Stimulated activated CD4-positive, alpha-beta T cell treated with anti-CD3 and anti-CD28 coated beads, Interleukin-4, amount 100 ng/mL, for 1 hour (primary cell): ENCODE data around the gene KXD1.

ENCODE experiments used
- DNase-seq: peaks from one replicate; pipeline ENCODE4 v3.0.0-alpha.2; 2020

The KXD1 gene

GRCh38 chr19:18603958-18604819, 46.5 kb downstream of the KXD1 start:
- no peak for DNase-seq

GRCh38 chr19:18604820-18605159, 47.1 kb downstream of the KXD1 start:
- DNase-seq = no peak

DNA sequence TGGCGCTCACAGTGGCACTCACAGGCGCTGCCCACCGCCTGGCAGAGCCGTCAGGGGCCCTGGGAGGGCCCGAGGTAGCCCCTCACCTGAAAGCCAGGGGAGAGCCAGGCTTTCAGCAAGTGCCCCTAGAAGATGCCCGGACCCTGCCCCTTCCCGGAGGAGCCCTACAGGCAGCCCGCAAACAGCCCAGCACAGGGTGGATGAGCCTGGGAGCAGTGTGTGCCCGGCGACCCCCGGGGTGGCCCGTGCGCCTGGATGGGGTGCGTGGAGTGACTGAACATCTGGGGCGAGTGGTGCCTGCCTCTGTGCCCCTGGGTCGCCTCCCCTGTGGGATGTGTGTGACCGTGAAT, 47.5 kb downstream of the KXD1 start:
- DNase-seq = no peak

DNA sequence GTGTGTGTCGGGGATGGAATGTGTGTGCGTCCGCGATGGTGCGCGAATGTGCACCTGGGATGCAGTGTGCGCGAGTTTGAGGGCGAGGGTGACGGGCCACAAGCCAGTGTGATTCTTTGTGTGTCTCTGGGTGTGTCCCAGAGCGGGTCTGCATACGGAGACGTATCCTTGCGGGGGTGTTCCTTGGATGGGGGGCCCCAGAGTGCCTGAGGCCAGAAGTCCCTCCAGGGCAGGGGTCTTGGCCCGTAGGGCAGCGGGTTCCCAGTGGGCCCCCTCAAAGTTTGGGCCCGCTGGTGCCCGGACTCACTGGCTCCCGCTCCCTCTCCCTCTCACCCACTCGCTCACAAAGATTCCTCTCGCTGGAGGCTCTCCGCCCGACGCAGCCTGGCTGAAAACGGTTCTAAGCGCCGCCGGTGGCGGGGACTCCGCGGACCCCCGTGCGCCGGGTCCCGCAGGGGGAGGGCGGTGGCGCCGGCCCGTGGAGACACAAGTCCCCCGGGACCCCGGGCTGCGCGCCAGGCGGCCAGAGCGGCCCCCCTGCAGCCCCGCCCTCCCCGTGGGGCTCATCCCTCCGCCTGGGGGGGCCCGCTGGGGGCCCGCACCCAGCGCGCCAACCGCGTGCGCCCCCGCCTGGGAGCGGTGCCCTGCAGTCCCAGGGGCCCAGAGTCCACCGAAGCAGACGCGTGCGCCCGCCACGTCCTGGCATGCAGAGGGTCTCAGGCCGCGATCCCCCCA, 48.0 kb downstream of the KXD1 start:
- no peak for DNase-seq

- DNase-seq = no peak
Observed at GRCh38 chr19:18606281-18607225, 48.9 kb downstream of the KXD1 start, which contains the start of gene CRLF1. Gene CRLF1, minus strand, starts transcription at chr19:18606799. Its CDS starts 143 bp downstream, at chr19:18606656.

- DNase-seq = no peak
Observed at GRCh38 chr19:18607226-18608101, 49.8 kb downstream of the KXD1 start.

DNA sequence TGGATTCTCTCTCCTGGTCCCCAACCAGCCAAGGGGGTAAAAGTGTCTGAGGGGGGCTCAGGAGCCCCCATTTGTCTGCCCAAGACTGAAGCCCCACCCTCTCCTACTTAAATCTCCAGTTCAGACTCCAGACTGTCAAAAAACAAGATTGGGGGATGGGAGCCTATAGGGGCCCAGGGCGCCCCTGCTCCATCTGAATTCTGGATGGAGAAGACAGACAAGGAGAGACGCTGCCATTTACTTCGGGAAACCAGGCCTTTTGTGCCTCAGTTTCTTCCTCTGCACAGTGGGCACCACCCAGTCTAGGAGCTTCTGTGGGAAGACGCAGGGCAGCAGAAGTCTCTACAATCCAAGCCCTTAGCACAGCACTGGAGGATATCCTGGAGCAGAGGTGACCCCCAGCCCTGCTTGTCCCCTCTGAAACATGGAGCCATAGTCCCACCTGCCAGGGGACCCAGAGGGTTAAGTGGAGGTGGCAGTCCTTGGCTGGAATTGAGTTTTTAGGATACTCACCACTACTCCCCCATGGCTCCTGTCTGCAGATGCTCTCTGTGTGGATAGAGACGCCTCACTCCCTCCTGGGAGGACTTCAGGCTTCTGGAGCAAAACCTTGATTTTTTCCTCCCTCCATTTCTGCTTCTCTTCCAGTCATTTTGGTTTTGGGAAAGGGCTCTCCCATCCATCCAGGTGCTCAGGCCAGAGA, 50.6 kb downstream of the KXD1 start:
- DNase-seq = no peak

GRCh38 chr19:18608805-18609716, 51.4 kb downstream of the KXD1 start:
- DNase-seq = no peak

GRCh38 chr19:18609717-18610051, 52.0 kb downstream of the KXD1 start:
- DNase-seq = no peak

GRCh38 chr19:18610245-18610555, 52.5 kb downstream of the KXD1 start:
- DNase-seq = no peak

- no peak for DNase-seq
Observed at GRCh38 chr19:18610556-18611326, 53.1 kb downstream of the KXD1 start.

GRCh38 chr19:18611327-18612050, 53.8 kb downstream of the KXD1 start:
- DNase-seq = no peak

DNA sequence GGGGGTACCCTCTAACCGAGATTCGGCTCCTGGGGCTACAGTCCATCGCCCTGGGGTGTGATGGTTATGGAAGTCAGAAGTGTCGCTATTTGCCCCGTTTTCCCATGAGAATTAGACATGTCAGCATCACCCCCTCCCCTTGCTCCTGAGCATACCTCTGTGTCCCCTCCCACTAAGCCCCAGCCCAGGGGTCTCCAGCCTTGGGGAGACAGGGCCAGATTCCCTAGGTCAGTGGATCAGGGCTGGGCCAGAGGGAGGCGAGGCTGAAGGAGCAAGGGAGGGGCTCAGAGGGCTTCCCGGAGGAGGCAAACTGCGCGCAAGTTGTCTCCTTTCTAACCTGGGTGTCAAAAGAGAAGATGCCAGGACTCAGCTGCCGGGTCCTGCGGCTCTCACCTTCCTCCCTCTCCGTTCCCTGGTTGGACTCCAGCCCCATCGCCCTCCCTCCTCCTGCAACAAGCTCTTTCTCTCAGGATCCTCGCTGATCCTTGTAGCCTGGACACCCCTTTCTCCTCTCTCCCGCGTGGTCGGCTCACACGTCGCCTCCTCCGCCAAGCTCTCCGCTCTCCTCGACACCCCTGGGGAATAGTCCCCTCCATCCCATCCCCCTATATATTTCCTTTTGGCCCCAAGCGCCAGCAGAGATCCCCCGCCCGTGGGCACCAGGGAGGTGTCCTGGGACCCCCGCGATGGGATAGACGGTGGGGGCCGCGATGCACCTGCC, 54.5 kb downstream of the KXD1 start:
- no peak for DNase-seq

- peak; percentile 53 for DNase-seq
Observed at GRCh38 chr19:18612772-18613588, 55.3 kb downstream of the KXD1 start, which contains the start of gene TMEM59L. Gene TMEM59L, plus strand, starts transcription at chr19:18612870. Its CDS starts 89 bp downstream, at chr19:18612959.

- DNase-seq = no peak
Observed at GRCh38 chr19:18613589-18614234, 56.0 kb downstream of the KXD1 start.

- no peak for DNase-seq
Observed at GRCh38 chr19:18616023-18616422, 58.4 kb downstream of the KXD1 start.

DNA sequence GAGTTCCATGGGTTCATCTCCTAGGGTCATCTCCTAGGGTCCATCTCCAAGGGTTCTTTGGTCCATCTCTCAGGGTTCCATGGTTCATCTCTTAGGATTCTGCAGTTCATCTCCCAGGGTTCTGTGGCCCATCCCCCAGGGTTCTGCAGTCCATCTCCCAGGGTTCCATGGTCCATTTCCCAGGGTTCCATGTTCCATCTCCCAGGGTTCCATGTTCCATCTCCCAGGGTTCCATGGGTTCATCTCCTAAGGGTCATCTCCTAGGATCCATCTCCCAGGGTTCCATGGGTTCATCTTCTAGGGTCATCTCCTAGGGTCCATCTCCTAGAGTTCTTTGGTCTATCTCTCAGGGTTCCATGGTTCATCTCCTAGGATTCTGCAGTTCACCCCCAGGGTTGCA, 59.9 kb downstream of the KXD1 start:
- DNase-seq = no peak
